LNCaP clone FGC (cell line): ENCODE data around the gene COL13A1.

Experiments
- DNase-seq: peaks from one replicate; pipeline ENCODE4 v3.0.0-alpha.2; 2011; ENCODE audit warnings: low read depth
- H3K4me3 ChIP-seq: 2 replicates; pipeline ENCODE4 v1.5.1; 2011; ENCODE audit warnings: mild to moderate bottlenecking, low read depth, low read length, control low read depth
- TF ChIP-seq, protein P1 (sequence below): IDR thresholded peaks from 2 replicates; pipeline ENCODE4 v1.5.1; 2012; ENCODE audit warnings: mild to moderate bottlenecking; ENCODE audit not compliant: control insufficient read depth, insufficient read depth; ENCODE audit errors: extremely low read depth

Gene COL13A1

GRCh38 chr10:69988094-69988493, 186.4 kb downstream of the COL13A1 start:
- H3K4me3 ChIP-seq, result no peak overlapping the region
- TF ChIP-seq, protein P1, sequence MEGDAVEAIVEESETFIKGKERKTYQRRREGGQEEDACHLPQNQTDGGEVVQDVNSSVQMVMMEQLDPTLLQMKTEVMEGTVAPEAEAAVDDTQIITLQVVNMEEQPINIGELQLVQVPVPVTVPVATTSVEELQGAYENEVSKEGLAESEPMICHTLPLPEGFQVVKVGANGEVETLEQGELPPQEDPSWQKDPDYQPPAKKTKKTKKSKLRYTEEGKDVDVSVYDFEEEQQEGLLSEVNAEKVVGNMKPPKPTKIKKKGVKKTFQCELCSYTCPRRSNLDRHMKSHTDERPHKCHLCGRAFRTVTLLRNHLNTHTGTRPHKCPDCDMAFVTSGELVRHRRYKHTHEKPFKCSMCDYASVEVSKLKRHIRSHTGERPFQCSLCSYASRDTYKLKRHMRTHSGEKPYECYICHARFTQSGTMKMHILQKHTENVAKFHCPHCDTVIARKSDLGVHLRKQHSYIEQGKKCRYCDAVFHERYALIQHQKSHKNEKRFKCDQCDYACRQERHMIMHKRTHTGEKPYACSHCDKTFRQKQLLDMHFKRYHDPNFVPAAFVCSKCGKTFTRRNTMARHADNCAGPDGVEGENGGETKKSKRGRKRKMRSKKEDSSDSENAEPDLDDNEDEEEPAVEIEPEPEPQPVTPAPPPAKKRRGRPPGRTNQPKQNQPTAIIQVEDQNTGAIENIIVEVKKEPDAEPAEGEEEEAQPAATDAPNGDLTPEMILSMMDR, result no peak
- DNase-seq, result no peak

- H3K4me3 ChIP-seq, result no peak overlapping the region
- no peak for DNase-seq
- TF ChIP-seq, protein P1, result no peak
Measured at GRCh38 chr10:69991151-69991550, 189.4 kb downstream of the COL13A1 start.

DNA sequence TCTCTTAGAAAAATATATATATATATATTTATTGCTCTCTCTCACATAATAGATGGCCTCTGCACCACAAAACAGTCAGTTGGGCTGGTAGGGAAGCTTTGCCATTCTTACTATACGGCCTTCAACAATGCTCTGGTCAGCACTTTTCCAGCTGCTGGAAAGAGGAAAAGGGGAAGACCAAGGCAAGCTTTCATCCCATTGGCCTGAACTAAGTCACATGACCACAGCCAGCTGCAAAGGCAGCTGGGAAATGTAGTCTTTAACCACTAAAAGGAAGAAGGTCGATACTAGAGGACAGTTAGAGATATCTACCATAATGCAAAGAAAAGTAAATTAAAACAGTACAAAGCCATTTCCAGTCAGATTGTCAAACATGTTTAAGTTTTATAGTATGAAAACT, 192.6 kb downstream of the COL13A1 start:
- TF ChIP-seq, protein P1, result no peak
- peak; percentile 38 for DNase-seq
- H3K4me3 ChIP-seq, result no peak overlapping the region

DNA sequence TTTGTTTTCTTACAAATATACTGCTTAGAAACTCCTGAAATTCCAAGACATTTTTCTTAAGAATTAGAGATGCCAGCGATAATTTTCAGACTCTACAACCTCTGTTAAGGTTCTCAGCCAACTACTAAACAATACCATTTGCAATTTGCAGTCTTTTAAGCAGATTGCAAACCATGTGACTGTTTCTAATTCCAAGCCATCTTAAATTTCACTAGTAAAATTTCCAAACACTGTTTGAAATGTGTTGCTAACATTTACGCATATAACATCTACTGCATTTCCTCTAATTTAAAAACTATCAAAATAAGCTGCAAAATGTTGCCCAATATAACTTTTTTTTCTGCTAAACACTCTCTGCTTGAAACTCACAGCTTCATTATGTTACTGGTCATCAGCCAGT, 194.9 kb downstream of the COL13A1 start:
- H3K4me3 ChIP-seq, result no peak overlapping the region
- DNase-seq, result no peak
- TF ChIP-seq, protein P1, result no peak

DNA sequence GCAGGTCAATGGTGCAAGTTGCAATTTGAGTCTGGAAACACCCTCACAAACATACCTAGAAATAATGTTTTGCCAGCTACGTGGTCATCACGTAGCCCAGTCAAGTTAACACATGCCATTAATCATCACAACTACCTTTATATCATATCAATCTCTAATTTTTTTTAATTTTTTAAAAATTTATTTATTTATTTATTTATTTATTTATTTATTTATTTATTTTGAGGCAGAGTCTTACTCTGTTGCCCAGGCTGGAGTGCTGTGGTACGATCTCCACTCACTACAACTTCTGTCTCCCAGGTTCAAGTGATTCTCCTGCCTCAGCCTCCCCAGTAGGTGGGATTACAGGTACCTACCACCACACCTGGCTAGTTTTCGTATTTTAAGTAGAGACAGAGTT, 198.6 kb downstream of the COL13A1 start:
- TF ChIP-seq, protein P1, result no peak
- no peak for DNase-seq
- no peak overlapping the region for H3K4me3 ChIP-seq

DNA sequence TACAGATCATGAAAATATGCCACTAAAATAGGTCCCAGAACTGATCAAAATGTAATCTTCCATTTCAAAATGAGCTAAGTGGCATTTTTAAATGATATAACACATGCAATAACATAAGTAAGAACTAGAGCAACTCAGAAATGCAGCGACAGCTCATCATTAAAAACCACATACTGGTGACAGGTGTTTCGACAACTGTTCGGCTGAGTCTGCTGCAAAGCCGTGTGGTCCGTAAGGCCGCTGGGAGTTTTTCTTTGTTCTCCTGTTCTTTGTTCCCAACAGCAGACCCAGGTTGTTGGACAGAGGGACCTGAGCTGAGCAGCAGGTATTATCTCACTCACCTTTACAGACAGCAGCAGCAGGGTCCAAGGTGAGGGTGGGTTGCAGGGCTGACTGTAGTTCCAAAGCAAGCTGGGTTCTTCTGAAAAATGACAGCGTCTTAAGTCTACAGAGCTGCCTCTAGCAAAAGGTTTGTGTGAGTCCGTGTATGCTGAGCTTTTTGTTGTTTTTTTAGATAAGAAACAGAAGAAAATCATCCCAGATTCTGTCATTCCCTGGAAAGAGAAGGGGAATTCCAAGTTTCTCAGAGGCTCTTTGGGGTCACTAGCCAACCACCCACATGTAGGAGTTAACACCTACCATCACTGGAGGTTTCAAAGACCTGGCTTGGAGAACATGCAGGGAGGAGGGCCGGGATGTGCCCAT, 205.6 kb downstream of the COL13A1 start:
- H3K4me3 ChIP-seq, result no peak overlapping the region
- TF ChIP-seq, protein P1, result no peak
- DNase-seq, result no peak
